ENCODE data around the gene CLIP2.
"Not testable (repeated sequence)": the region's sequence is repeated elsewhere in the genome, so short reads cannot be mapped to it uniquely, and the experiment has no call there.

Gene CLIP2

GRCh38 chr7:74289018-74289658, at the start of gene CLIP2:
Gene CLIP2, plus strand, starts transcription at chr7:74289407. Its CDS starts 28,140 bp downstream, at chr7:74317547.
- DNase-seq: peak; percentile 80

- no peak for DNase-seq
These were observed 48.7 kb upstream of the CLIP2 start for GRCh38 chr7:74240482-74240881.

GRCh38 chr7:74242122-74242443, 47.1 kb upstream of the CLIP2 start:
- DNase-seq: no peak

- DNase-seq: no peak
These were observed 42.7 kb upstream of the CLIP2 start for GRCh38 chr7:74246497-74246896.

- no peak for DNase-seq
These were observed 41.1 kb upstream of the CLIP2 start for GRCh38 chr7:74248156-74248555.

- not testable (repeated sequence) for DNase-seq
These were observed 40.1 kb upstream of the CLIP2 start for GRCh38 chr7:74249058-74249457.

- DNase-seq: no peak
These were observed 36.3 kb upstream of the CLIP2 start for GRCh38 chr7:74252893-74253292.

- DNase-seq: no peak
These were observed 35.9 kb upstream of the CLIP2 start for GRCh38 chr7:74253331-74253730.

GRCh38 chr7:74253835-74254128, 35.4 kb upstream of the CLIP2 start:
- DNase-seq: no peak

GRCh38 chr7:74254129-74254857, 34.9 kb upstream of the CLIP2 start, which contains the start of gene RFC2:
Gene RFC2, minus strand, starts transcription at chr7:74254399. Its CDS starts 16 bp downstream, at chr7:74254383.
- DNase-seq: peak; percentile 93

- DNase-seq: no peak
These were observed 34.3 kb upstream of the CLIP2 start for GRCh38 chr7:74254858-74255379.

- DNase-seq: not testable (repeated sequence)
These were observed 33.7 kb upstream of the CLIP2 start for GRCh38 chr7:74255461-74255860.

GRCh38 chr7:74256491-74257408, 32.5 kb upstream of the CLIP2 start:
- no peak for DNase-seq

- no peak for DNase-seq
These were observed 30.6 kb upstream of the CLIP2 start for GRCh38 chr7:74258639-74259038.

- no peak for DNase-seq
These were observed 26.4 kb upstream of the CLIP2 start for GRCh38 chr7:74262639-74263398.

GRCh38 chr7:74263399-74264120, 25.6 kb upstream of the CLIP2 start:
- no peak for DNase-seq

- DNase-seq: no peak
These were observed 22.8 kb upstream of the CLIP2 start for GRCh38 chr7:74266191-74266963.

- no peak for DNase-seq
These were observed 21.2 kb upstream of the CLIP2 start for GRCh38 chr7:74267756-74268565.

- peak; percentile 63 for DNase-seq
These were observed 19.4 kb upstream of the CLIP2 start for GRCh38 chr7:74269757-74270277.

- DNase-seq: no peak
These were observed 17.5 kb upstream of the CLIP2 start for GRCh38 chr7:74271742-74272141.

All from stimulated activated naive CD4-positive, alpha-beta T cell treated with Interleukin-2 at 50 U/mL for 16 hours (primary cell).